EL (cell line): ENCODE data around the gene MCF2L2.
A peak's percentile ranks its signal among the peaks of the same experiment; 100 is the strongest.

Experiments used
- DNase-seq: peaks from one replicate; pipeline ENCODE4 v3.0.0-alpha.2; 2016

MCF2L2 gene

DNA sequence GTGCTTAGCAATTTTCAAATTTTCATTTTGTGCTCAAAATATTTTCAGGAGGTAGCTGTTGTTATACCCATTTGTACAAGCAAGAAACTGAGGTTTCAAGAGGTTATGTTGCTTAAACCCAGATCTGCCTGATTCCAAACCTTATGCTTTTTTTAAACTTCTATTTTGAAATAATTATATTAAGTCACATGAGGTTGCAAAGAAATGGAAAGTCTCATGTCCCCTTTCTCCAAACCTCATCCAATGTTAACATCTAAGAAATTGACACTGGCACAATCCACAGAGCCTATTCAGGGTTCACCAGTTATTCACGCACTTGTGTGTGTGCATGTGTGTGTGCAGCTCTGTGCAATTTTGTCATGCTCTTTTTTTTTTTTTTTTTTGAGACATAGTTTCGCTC is 140.3 kb downstream of the MCF2L2 start:
- no peak for DNase-seq

DNA sequence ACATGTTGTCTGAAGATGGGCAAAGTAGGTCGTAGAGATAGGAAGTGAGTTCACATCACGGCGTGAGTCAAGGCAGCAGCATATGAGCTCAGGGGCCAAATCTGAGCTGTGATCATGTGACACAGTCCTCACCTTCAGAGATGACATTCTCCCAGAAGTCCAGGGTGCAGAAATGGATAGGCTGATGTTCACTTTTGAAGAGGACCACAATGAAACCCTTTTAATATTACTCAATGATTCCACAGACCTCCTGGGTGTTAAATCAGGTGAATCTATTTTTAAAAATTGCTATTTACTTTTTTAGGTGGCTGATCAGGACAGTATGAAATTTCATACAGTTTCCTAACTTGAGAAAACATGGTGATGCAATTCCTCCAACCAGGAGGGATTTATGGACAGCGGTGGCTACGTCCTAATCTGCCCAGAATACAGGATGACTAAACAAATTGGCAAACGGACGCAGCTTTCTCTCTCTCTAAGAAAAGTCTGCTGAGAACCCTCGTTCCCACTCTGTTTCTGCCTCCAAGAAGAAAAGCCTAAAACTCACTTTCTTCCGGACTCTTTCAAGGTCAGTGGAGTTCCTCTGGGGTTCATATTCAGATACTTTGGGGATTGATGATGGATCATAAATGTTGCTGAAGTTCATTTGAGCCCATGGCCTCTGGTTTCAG is 141.0 kb downstream of the MCF2L2 start:
- peak; percentile 28 for DNase-seq

DNA sequence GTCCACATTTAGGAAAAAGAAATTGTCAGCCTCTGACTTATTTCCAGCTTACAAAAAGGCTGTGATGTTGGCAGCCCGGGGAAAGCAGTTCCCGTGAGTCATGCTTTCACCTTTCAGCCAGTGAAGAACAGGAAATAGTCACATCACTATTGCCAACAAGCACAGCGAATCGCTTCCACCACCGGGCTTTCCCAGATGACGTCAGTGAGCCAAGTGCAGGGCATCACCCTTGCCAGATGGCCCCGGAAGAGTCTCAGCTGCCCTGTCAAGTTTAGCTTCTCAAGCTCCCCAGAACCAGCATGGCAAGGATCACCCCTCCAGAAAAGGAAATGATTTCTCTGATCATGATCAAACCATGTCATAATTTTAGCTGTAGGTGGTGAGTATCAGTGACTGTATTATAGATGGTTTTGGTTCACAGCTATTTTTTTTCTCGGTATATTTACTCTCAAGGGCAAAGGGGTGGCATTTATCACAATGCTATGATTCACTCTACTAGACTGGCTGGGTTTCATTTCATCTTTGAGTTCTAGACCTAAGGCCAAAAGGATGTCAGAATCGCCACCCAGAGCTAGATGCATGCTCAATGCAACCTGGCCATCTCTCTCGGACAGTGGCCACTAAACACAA is 142.5 kb downstream of the MCF2L2 start:
- DNase-seq = peak; percentile 99

DNA sequence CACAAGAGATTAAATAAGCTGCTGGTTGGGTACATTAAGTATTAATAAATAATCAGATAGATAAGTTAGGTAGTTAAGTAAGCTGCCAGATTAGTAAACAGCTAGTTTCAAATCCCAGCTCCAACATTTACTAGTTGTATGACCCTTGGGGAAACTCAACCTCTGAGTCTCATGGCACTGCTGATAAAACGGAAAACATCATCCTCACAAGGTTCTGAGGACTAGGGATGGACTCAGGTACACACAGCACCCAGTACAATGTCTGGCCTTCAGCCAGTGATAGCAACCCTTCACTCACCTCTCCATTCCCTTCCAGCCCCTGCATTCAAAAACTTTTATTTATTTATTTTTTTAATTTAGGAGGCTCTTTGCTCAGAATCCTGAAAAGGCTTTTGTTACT is 143.1 kb downstream of the MCF2L2 start:
- DNase-seq = no peak

DNA sequence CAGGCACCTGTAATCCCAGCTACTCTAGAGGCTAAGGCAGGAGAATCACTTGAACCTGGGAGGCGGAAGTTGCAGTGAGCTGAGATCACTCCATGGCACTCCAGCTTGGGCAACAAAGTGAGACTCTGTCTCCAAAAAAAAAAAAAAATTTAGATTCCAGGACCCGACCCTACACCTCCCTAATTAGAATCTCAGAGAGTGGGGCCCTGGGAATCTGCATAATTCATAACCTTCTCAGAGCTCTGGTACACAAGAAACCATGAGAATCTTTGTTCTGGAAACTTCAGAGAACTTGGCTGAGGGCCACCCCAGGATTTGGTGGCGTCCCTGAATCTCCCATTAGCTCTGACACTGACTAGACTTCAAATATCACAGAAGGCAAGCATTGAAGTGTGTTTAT is 143.8 kb downstream of the MCF2L2 start:
- no peak for DNase-seq

DNA sequence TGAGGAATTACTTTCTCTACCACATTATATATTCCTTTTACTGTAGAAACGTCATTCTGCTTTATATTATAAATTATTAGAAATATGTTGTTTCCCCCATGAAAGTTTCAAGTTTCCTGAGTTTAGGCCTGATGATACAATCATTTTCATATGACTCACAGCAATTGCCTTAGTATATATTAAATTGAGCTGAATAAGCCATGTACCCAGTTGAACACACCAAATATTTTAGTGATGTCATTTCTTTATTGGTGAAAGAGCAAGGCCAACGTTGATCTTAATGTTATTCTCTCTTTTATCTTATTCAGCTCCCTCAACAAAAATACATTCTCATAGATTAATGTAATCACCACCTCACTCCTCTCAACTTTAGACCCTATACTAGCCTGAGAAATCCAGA is 144.5 kb downstream of the MCF2L2 start:
- DNase-seq = peak; percentile 11

DNA sequence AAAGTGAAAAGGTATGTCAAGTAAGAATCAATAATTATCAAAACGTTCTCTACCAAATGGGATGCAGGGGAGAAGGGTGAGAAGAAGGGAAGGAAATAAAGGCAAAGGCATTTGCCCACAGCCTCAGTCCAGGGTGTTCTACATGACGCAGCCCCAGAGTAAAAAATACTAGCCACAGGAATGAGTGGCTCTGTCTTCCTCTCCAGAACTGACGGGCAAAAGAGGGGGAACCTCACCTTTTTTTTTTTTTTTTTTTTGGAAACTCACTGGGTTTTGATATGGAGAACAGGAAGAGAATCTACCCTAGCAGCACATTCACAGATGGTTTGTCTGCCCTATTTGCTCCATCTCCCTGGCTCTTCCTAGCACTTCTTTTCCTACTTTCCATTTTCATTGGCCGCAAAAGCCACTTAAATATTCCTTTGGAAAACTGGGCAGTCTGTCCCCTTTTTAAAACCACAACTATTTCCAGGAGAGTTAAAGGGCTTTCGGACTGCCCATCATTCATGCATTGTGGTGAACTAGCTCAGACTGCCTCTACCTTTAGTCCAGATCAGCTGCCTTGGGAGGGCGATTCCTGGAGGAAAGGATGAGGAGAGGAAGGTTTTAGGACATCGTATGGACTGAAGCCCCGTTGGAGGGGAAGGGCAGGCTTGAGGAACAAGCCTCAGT is 147.2 kb downstream of the MCF2L2 start:
- DNase-seq = no peak

DNA sequence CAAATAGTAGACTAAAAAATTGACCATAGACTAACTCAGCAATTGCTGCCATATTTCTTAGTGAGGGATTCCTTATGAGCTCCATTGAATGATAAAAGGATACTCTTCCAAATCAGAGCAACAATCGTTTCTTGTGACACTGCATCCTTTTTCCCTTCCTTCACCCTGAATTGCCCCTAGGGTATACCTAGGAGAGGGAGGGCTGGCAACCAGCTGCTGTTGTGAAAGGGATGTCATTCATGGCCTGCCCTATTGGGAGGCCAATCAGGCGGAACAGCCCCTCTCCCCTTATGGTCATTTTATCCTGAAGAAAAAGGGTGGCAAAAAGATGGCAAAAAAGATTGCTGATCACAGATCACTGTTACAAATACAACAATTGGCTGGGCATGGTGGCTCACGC is 149.0 kb downstream of the MCF2L2 start:
- DNase-seq = no peak

DNA sequence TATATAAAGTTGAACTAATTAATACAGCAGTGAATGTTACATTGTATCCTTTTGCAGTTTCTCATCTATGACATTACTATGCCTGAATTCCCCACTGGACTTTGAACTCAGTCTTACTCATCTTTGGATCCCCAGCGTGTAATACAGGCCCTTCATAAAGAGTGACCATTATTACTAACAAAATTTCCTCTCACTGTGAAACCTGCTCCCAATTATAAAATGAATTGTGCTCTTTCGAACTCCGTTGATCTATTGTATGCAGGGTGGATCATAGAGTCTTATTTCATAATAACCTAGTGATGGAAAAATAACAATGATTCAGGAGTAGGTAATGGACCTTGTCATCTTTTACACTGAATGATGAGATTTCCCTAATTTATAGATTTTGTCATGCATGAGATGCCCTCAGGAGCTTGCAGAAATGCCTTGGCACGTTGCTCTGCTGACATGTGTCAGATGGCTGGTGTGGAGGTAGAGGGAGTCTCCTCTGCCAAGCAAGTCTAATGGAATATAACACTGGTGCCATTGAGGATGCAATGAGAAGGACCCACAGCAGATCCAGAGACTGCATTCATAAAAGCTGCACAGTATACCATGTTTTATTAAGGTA is 149.8 kb downstream of the MCF2L2 start:
- no peak for DNase-seq

DNA sequence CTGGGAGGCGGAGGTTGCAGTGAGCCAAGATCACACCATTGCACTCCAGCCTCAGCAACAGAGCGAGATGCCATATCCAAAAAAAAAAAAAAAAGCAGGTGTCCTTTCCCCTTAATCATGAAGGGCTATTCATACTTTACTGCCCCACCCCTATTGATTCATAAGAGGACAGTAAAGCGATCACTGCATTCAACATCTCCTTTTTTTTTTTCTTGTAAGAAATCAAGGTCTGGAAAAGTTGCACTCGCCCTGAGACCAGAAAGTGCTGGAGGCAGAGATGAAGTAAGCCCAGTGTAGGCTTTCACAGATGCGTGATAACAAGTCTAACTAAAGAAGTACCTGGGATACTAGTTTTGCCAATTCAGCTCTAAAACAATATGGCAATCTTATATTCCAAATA is 151.2 kb downstream of the MCF2L2 start:
- no peak for DNase-seq

DNA sequence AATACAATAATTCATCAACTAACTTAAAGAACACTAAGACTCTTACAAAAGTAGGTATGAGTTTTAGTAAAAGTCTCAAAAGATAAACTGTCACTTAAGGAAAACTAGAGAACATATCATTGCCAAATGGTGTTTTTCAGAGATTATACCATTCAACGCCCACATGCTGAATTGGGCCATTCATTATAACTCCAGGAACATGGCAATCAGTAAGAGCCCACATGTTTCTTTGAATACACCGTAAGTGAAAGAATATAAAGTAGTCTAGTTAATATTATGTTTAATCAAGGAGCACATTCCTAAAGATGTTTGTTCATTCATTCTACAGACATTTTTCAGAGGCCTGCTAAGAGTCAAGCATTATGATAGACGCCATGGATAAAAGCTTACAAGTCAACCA is 152.5 kb downstream of the MCF2L2 start:
- no peak for DNase-seq

DNA sequence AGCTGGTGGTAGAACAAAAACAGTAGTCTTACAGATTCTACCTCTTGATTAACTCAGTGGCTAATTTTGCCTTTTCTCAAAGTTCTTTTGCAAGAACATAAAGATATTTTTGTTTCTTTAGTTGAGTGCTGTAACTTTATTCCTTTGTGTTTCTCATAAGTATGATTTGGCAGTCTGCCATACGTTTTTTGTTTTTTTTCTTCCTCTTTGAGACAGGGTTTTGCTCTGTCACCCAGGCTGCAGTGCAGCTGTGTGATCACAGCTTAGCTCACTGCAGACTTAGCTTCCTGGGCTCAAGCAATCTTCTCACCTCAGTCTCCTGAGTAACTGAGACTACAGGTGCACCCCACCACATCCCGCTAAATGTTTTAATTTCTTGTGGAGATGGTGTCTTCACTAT is 153.0 kb downstream of the MCF2L2 start:
- peak; percentile 44 for DNase-seq

DNA sequence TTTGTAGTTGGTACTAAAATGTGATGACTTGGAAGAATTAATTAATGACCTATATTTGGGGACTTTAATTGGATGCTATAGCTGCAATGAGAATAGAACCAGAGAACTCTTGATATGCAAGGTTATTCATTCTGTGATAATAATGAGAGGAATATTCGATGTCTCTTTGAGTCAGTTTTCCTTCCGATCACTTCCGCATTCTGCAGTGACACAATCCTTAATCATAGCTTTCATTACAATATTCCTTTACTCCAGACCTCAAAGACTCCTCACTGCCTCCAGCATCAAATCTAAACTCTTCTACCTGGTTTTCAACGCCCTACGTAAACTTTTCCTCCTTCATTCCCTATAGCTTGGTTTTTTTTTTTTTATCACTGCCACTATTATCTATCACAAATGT is 153.8 kb downstream of the MCF2L2 start:
- peak; percentile 30 for DNase-seq

DNA sequence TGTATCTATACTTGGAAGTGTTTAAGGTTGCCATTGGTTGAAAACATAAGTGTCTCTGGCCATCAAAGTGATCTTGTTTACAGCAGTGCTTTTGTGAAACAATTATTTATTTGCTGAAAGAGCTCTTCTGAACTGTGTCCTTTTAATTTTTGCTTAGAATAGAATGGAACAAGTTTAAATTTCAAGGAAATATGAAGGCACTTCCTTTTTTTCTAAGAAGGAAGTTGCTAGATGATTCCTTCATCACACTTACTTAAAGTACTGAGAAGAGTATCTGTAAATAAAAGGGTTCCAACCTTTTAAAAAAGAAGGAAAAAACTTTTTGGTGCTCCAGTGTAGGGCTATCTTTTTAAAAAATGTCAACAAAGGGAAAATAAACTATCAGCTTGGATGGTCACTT is 155.6 kb downstream of the MCF2L2 start:
- DNase-seq = no peak

DNA sequence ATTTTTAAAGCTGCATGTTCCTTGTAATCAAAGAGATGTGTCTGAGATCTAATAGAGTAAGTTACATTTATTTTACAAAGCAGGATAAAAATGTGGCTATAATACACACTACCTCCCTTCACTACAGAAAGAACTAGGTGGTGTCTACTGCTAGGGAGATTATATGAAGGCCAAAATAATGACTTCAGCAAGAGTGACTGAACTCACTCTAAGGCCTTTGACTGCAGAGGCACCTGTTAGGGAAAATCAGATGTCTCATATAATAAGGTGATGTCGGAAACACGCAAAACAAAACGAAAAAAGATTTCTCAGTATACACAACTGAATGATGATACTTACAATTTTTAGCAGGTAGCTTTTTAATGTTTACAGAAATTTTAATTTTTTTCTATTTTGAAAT is 156.3 kb downstream of the MCF2L2 start:
- DNase-seq = no peak

DNA sequence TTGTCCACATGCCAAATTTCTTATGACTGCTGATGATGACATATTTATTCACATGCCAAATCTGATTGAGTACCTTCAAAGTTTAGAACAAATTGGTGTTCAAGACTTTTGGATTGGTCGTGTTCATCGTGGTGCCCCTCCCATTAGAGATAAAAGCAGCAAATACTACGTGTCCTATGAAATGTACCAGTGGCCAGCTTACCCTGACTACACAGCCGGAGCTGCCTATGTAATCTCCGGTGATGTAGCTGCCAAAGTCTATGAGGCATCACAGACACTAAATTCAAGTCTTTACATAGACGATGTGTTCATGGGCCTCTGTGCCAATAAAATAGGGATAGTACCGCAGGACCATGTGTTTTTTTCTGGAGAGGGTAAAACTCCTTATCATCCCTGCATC is 158.1 kb downstream of the MCF2L2 start:
- DNase-seq = no peak

DNA sequence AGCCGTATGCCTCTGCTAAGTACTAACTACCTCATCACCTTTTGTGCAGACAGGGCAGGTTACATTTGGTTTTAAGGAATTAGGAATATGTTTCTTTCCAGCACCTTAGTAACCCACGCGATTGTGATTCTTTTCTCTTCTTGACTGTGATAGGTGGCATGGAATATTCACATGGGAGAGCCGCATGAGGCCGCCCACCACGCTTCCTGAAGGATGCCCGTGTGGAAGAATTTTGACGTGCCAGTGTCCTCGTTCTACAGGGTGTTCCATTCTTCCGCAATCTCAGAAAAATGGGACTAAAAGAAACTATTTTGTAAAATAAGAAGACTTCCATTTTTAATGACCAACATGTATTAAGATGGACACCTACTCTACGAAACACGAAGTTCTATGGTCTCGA is 159.1 kb downstream of the MCF2L2 start:
- DNase-seq = no peak

DNA sequence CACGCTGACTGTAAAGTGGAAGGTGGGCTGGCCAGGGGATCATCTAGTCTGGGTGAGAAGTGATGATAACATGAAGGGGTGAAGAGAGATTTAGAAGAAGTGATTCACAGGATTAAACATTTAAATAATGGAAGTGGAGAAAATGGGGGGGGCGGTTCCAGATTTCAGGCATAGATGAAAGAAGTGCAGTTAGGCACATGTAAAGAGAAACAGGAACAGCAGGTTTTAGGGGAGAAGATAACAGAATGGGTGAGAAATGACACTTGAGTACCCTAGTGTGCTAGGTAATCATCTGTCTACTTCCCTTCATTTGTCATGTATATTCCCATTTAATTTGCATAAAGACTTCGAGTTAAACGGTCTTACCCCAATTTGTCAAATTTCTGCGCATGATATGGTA is 160.1 kb downstream of the MCF2L2 start:
- DNase-seq = no peak

DNA sequence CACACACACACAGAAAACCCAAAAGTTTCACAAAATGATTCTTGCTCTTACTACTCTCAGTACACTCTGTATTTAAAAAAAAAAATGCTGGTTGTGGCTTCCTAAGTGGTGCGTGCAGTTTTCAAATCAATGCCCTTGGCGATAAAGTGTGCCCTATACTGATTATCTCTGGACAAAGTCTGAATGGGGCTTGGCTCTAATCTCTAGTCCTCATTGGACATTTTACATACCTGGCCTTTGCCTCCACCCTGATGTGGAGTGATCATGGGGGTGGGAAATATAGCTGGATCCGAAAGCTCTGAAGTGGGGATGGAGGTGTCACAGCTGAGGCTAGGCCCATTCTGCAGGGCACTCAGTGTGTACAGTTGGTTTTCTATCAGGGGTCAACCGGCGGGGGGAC is 161.3 kb downstream of the MCF2L2 start:
- DNase-seq = no peak

DNA sequence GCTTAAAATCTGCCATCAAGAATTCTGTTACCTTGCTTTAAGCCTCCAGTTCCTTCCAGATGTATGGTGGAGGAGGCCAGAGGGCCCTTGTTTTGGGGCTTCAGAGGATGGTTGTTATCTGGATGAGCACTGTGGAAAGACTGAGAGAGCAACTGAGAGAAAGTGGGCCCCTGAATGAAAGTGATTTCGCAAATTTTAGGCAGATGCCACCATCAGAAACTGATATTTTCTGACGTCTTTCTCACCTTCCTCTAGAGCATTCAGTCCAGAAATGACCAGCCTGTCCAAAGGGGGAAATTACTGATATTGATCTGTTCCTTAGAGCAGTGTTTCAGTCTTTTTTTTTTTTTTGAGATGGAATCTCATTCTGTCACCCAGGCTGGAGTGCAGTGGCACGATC is 162.0 kb downstream of the MCF2L2 start:
- no peak for DNase-seq

DNA sequence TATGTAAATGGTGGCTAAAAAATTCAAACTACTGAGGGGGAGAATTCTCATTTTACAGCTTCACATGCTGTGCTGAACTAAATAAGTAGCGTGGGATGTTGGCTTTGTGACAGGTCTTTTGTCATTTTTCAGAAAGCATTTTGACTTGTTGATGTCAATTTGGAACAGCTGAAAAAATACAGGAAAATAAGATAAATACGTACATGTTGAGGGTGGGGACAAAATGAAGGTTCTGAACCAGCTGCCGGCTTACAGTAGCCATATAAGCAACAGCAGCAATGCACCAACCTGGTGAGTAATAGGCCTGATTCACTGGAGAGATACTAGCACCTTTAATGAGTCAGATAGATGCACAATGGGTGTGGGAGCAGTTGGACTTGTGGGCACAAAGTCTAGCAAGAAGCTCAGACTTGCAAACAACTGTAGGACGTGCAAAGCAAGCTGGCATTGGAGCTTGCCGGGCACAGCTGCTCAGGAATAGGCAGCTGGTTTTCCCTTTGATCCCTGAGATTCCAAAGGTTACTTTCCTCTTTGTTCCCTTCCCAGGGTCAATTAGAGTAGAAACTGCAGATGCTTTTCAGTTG is 162.5 kb downstream of the MCF2L2 start:
- DNase-seq = peak; percentile 52

DNA sequence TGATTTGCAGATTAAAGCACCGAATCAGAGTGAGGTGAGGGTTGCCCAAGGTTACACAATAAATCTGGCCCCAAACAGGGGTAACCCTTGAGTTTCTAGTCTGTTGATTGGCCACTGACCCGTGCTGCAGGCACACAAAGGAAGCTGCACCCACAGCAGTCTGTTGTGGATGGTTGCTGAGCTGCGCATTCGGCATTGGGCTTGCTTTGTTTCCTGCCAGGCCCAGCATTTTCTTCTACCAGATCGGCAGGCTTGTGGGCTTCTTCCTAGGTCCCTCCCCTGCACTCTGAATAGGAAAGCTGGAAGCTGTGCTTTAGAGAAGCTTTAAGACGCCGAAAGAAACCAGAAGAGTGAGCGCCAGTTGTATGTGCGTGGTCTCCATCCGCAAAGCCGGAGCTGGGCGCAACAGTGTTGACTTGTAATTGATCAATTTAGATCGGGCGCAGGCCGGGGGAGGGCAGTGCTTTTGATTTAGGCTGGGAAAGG is 163.2 kb downstream of the MCF2L2 start:
- no peak for DNase-seq

DNA sequence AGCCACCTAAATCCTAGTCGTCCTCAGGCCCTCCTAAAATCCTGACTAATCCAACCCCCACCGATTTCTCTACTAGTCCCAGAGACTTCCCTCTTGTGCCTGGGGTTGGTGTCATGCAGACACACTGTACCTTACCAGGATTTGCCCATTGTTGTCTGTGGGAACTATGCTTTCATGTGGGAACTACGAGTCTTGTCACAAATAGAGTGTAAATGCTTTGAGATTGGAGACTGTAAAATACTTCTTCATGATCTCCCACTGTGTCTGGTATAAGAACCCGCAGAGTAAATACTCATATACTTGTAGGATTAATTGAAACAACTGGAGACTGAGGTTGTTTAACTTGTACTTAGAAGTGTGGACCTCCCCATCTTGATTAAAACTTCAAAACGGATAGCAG is 164.2 kb downstream of the MCF2L2 start:
- no peak for DNase-seq
